ENCODE measurements around the gene COG5. TPM values are rescaled to one million over a fixed set of nuclear protein-coding genes. Genes with fewer than 3 reads are reported as not detected.

The COG5 gene
- total RNA-seq, 4 donors from 2014 or later, result 20.8 to 49.7 (median 25.7) TPM

- Histone ChIP-seq H3K4me1 (peaks cover 14 to 15% of the 10 kb centered on the region in 2 donors), H3K36me3 (peaks cover 0 to 16% of the 10 kb centered on the region in 2 donors), H3K9me3 (no peaks in the 10 kb centered on the region), H3K4me3 (no peak overlapping the region), H3K27me3 (no peaks in the 10 kb centered on the region), H3K27ac (no peak overlapping the region)
- in situ Hi-C loops (cut with MboI; ENCODE audit: low sequenced_read_pairs in 4 of 4), result no loop called here
- no peak for DNase-seq
- no peak for ATAC-seq
- TF ChIP-seq CTCF (IDR thresholded peaks at IDR 0.05 in 4 of 5, conservative IDR thresholded peaks at IDR 0.05 in 1 of 5) (no peak), POLR2A (IDR thresholded peaks at IDR 0.05) (no peak)
- intact Hi-C loops (cut with DNase I; ENCODE audit: low total_unique reads), result no loop called here
Observed at GRCh38 chr7:107606303-107606702, 42.6 kb upstream of the COG5 start.

- Histone ChIP-seq H3K4me1 (peaks cover 8 to 9% of the 10 kb centered on the region in 2 donors), H3K9me3 (no peaks in the 10 kb centered on the region), H3K27ac (no peak overlapping the region), H3K27me3 (no peaks in the 10 kb centered on the region), H3K4me3 (no peak overlapping the region), H3K36me3 (peaks cover 4 to 26% of the 10 kb centered on the region in 2 donors)
- in situ Hi-C loops (cut with MboI; ENCODE audit: low sequenced_read_pairs in 4 of 4), result no loop called here
- no peak for TF ChIP-seq CTCF (IDR thresholded peaks at IDR 0.05 in 4 of 5, conservative IDR thresholded peaks at IDR 0.05 in 1 of 5)
- no peak for TF ChIP-seq POLR2A (IDR thresholded peaks at IDR 0.05)
- intact Hi-C loops (cut with DNase I; ENCODE audit: low total_unique reads), result no loop called here
- DNase-seq (no peak), ATAC-seq (no peak)
Observed at GRCh38 chr7:107605218-107605815, 41.6 kb upstream of the COG5 start.

- intact Hi-C loops (cut with DNase I; ENCODE audit: low total_unique reads), result no loop called here
- Histone ChIP-seq H3K27me3 (no peaks in the 10 kb centered on the region), H3K4me1 (peaks cover 0 to 7% of the 10 kb centered on the region in 2 donors), H3K27ac (no peak overlapping the region), H3K9me3 (no peaks in the 10 kb centered on the region), H3K4me3 (no peak overlapping the region), H3K36me3 (peaks cover 4 to 60% of the 10 kb centered on the region in 2 donors)
- in situ Hi-C loops (cut with MboI; ENCODE audit: low sequenced_read_pairs in 4 of 4), result no loop called here
- ATAC-seq (no peak), DNase-seq (no peak)
- no peak for TF ChIP-seq POLR2A (IDR thresholded peaks at IDR 0.05)
Observed at GRCh38 chr7:107600816-107601215, 37.1 kb upstream of the COG5 start.

- Histone ChIP-seq H3K4me3 (no peak overlapping the region), H3K27me3 (no peaks in the 10 kb centered on the region), H3K4me1 (peaks cover 5 to 7% of the 10 kb centered on the region in 2 donors), H3K9me3 (no peaks in the 10 kb centered on the region), H3K36me3 (peaks cover 4 to 65% of the 10 kb centered on the region in 2 donors), H3K27ac (no peak overlapping the region)
- in situ Hi-C loops (cut with MboI; ENCODE audit: low sequenced_read_pairs in 4 of 4), result loop anchor here in 3 of 4 donors (25.0 kb wide), 2 partner anchors 288 to 412 kb away; partner anchors contain the start of gene DLD (in 2 of the 3)
- TF ChIP-seq CTCF (IDR thresholded peaks at IDR 0.05 in 4 of 5, conservative IDR thresholded peaks at IDR 0.05 in 1 of 5), result no peak
- TF ChIP-seq POLR2A (IDR thresholded peaks at IDR 0.05), result no peak
- ATAC-seq (no peak), DNase-seq (no peak)
- intact Hi-C loops (cut with DNase I; ENCODE audit: low total_unique reads), result no loop called here
Observed at GRCh38 chr7:107599262-107599661, 35.5 kb upstream of the COG5 start.

- ATAC-seq (no peak), DNase-seq (no peak)
- no peaks in the 10 kb centered on the region for H3K9me3 ChIP-seq
- no peak overlapping the region for H3K27ac ChIP-seq
- H3K4me3 ChIP-seq, result no peak overlapping the region
- H3K4me1 ChIP-seq, result peaks cover 5 to 7% of the 10 kb centered on the region in 2 donors
- TF ChIP-seq POLR2A (IDR thresholded peaks at IDR 0.05), result no peak
- TF ChIP-seq CTCF (IDR thresholded peaks at IDR 0.05 in 4 of 5, conservative IDR thresholded peaks at IDR 0.05 in 1 of 5), result no peak
- intact Hi-C loops (cut with DNase I; ENCODE audit: low total_unique reads), result no loop called here
- in situ Hi-C loops (cut with MboI; ENCODE audit: low sequenced_read_pairs in 4 of 4), result loop anchor here in 3 of 4 donors (25.0 kb wide), 2 partner anchors 289 to 411 kb away; partner anchors contain the start of gene DLD (in 2 of the 3)
- H3K36me3 ChIP-seq, result peaks cover 4 to 71% of the 10 kb centered on the region in 2 donors
- H3K27me3 ChIP-seq, result no peaks in the 10 kb centered on the region
Observed at GRCh38 chr7:107597953-107598352, 34.2 kb upstream of the COG5 start.
